Measurements from ENCODE around the gene CH25H. TPM values are rescaled to one million over a fixed set of nuclear protein-coding genes. Genes with fewer than 3 reads are reported as not detected.

The CH25H gene
- total RNA-seq, 1 donor, result 2.2 TPM

- DNase-seq (ENCODE audit: low read depth), result no peak
- H3K4me3 ChIP-seq (ENCODE audit: low read depth, low read length), result no peak overlapping the region
- TF ChIP-seq, protein P1, sequence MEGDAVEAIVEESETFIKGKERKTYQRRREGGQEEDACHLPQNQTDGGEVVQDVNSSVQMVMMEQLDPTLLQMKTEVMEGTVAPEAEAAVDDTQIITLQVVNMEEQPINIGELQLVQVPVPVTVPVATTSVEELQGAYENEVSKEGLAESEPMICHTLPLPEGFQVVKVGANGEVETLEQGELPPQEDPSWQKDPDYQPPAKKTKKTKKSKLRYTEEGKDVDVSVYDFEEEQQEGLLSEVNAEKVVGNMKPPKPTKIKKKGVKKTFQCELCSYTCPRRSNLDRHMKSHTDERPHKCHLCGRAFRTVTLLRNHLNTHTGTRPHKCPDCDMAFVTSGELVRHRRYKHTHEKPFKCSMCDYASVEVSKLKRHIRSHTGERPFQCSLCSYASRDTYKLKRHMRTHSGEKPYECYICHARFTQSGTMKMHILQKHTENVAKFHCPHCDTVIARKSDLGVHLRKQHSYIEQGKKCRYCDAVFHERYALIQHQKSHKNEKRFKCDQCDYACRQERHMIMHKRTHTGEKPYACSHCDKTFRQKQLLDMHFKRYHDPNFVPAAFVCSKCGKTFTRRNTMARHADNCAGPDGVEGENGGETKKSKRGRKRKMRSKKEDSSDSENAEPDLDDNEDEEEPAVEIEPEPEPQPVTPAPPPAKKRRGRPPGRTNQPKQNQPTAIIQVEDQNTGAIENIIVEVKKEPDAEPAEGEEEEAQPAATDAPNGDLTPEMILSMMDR (IDR thresholded peaks at IDR 0.05; ENCODE audit: insufficient read depth, low read length), result no peak
Observed at GRCh38 chr10:89241026-89241425, 33.9 kb upstream of the CH25H start.

DNA sequence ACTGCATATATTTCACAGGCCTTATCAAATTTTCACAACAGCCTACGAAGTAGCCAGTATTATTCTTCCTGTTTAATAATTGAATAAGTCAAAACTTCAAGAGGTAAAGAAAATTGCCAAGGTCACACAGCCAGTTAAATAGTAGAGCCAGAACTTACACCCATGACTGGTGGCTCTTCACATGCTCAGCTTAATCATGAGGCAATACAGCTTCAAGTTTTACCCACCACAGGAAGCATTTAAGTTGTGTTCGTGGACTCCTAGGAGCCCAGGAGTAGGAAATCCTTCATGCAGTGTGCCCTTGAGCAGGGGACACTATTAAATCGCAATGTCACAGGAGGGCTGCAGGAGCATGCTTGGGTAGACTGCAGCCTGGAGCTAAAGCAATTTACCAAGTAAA is 33.4 kb upstream of the CH25H start:
- TF ChIP-seq, protein P1 (IDR thresholded peaks at IDR 0.05; ENCODE audit: insufficient read depth, low read length), result no peak
- no peak for DNase-seq (ENCODE audit: low read depth)
- H3K4me3 ChIP-seq (ENCODE audit: low read depth, low read length), result no peak overlapping the region

DNA sequence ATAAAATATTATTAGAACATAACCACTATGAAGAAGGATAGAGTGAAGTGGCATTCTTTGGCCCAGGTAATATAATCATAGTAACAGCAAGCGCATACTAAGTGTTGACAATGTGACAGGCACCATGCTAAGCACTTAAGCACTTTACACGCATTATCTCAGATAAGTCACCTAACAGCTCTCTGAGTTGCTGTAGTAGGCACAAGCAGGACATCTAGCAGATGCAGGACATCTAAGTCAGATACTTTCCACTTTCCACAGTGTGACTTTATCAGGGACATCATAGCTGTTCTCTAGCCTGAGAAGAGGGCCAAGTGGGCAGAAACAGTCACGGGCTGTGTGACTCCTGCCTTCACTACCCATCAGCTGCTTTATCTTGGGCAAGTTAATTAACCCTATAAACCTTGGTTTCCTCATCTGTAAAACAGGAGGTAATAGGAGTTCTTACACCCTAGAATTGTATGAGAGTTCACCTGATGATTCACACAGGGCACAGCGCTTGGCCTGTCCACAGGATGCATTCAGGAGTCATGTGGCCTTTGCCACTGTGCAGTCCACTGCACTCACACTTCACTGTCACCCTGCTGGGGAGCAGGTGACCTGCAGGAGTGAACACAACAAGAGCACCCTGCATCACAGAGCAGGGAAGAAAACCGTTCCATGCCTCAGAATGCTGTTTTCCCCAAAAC is 32.0 kb upstream of the CH25H start:
- no peak for DNase-seq (ENCODE audit: low read depth)
- no peak overlapping the region for H3K4me3 ChIP-seq (ENCODE audit: low read depth, low read length)

GRCh38 chr10:89237849-89238248 is 30.7 kb upstream of the CH25H start:
- TF ChIP-seq, protein P1 (IDR thresholded peaks at IDR 0.05; ENCODE audit: insufficient read depth, low read length), result no peak
- DNase-seq (ENCODE audit: low read depth), result no peak
- no peak overlapping the region for H3K4me3 ChIP-seq (ENCODE audit: low read depth, low read length)

More for the DNA sequence above, 32.0 kb upstream of the CH25H start:
- TF ChIP-seq, protein P1 (IDR thresholded peaks at IDR 0.05; ENCODE audit: insufficient read depth, low read length), result no peak

DNA sequence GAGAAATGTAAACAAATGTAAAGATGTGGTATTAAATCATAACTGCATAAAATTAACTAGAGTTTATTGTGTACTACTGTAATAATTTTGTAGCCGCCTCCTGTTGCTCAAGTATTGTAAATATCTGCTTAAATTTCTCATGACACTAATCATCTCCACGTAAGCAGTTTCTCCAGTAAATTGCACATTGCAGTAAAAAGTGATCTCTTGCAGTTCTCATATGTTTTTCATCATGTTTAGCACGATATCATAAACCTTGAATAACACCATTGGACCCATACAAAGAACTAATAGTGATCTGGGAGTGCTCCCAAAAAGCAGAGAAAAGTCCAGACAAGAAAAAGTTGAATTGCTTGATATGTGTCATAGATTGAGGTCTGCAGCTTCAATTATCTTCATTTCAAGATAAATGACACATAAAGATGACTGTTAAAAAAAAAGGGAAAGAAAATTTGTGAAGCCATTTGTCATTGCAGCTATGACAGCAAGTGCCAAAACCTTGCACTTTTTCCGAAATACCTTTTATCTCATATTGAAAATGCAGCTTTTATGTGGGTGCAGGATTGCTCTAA is 29.2 kb upstream of the CH25H start:
- peak; percentile 33 for DNase-seq (ENCODE audit: low read depth)
- no peak overlapping the region for H3K4me3 ChIP-seq (ENCODE audit: low read depth, low read length)
- TF ChIP-seq, protein P1 (IDR thresholded peaks at IDR 0.05; ENCODE audit: insufficient read depth, low read length), result no peak

DNA sequence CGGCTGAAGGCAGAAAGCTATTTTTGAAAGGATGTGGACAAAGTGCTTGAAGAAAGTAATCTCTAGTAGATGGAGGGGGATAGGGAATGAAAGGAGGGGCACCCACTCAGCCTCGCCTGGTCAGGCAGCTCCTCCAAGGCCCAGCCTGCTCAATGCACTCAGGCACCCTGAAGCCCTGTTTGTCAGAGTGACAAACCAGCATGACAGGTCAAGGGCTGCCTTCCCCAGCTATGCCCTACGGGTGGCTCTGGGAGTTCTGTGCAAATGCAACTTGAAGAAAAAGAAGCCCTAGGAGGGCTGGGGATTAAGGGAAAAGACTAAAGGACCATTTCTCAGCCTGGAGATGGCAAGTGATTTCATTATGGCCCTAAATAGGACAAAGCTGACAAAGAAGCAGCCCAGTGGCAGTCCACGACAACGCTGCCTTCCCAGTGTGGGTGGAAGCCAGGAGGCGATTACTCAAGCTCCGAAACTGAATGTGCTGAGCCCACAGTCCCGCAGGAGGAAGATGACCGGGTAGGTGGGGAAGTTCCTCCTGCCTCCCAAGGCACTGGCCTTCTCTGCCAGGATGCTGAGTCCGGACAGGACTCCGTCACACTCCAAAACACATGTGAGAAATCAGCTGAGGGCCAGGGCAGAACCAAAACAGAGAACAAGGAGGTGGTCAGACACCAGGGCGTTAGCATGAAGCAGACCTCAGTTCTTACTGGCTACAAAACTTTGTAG is 28.1 kb upstream of the CH25H start:
- DNase-seq (ENCODE audit: low read depth), result no peak
- no peak overlapping the region for H3K4me3 ChIP-seq (ENCODE audit: low read depth, low read length)
- TF ChIP-seq, protein P1 (IDR thresholded peaks at IDR 0.05; ENCODE audit: insufficient read depth, low read length), result no peak
